CD14-positive monocyte (primary cell): ENCODE results near the gene COBLL1. TPM values are rescaled to one million over a fixed set of nuclear protein-coding genes. Genes with fewer than 3 reads are reported as not detected.

Source experiments
- DNase-seq, 3 donors: peaks; one replicate each; pipeline ENCODE4 v3.0.0-alpha.2; 2011 to 2022
- H2AFZ ChIP-seq: 2 replicates; pipeline ENCODE4 v1.6.0; 2012; ENCODE audit warnings: mild to moderate bottlenecking, low read depth, low read length, inconsistent platforms; ENCODE audit not compliant: insufficient read depth, poor library complexity, severe bottlenecking
- H3K27ac ChIP-seq, 2 donors: 1 replicate in 1 of 2; 2 replicates in 1 of 2; pipeline ENCODE4 v1.5.1; 2012 to 2013; ENCODE audit warnings: low read length in 2 of 2, control low read depth in 1 of 2, inconsistent platforms in 1 of 2, low read depth in 1 of 2, mild to moderate bottlenecking in 1 of 2
- H3K27me3 ChIP-seq, 2 donors: one replicate each; pipeline versions ENCODE4 v1.6.0 to v1.6.1; 2011 to 2013; ENCODE audit warnings: low read length in 2 of 2; ENCODE audit not compliant: control insufficient read depth in 2 of 2, insufficient read depth in 2 of 2
- H3K36me3 ChIP-seq, 2 donors: replicated peaks in 1 of 2; 1 replicate in 1 of 2; 2 replicates in 1 of 2; pipeline versions ENCODE4 v1.5.1 to v1.6.1; 2012 to 2013; ENCODE audit warnings: low read length in 2 of 2, control low read depth in 1 of 2, inconsistent platforms in 1 of 2, mild to moderate bottlenecking in 1 of 2; ENCODE audit not compliant: insufficient read depth in 2 of 2, control insufficient read depth in 1 of 2
- H3K4me1 ChIP-seq, 2 donors: 1 replicate in 1 of 2; 2 replicates in 1 of 2; pipeline versions ENCODE4 v1.5.1 to v1.6.1; 2012 to 2013; ENCODE audit warnings: low read length in 2 of 2, control low read depth in 1 of 2, inconsistent platforms in 1 of 2, mild to moderate bottlenecking in 1 of 2, moderate library complexity in 1 of 2; ENCODE audit not compliant: insufficient read depth in 2 of 2, control insufficient read depth in 1 of 2
- H3K4me2 ChIP-seq: replicated peaks from 2 replicates; pipeline ENCODE3; 2012; ENCODE audit warnings: low read length, moderate library complexity, mild to moderate bottlenecking; ENCODE audit not compliant: poor library complexity, severe bottlenecking; ENCODE audit errors: extremely low read depth
- H3K4me3 ChIP-seq, 3 experiments: fragments of 200-600 bp in 1 of 3; sonication (generic) in 1 of 3; replicated peaks in 1 of 3; 1 replicate in 2 of 3; 2 replicates in 1 of 3; pipeline ENCODE4 v1.5.1; 2011 to 2013; ENCODE audit warnings: low read length in 3 of 3, mild to moderate bottlenecking in 3 of 3, control low read depth in 2 of 3, low read depth in 2 of 3, inconsistent platforms in 1 of 3, moderate library complexity in 1 of 3
- H3K79me2 ChIP-seq: 2 replicates; pipeline ENCODE4 v1.6.0; 2012; ENCODE audit warnings: mild to moderate bottlenecking, control low read depth, inconsistent platforms, low read length, moderate library complexity; ENCODE audit not compliant: insufficient read depth
- H3K9ac ChIP-seq: 2 replicates; pipeline ENCODE4 v1.6.0; 2017; ENCODE audit warnings: low read length, mild to moderate bottlenecking; ENCODE audit not compliant: insufficient read depth, poor library complexity, severe bottlenecking
- H3K9me3 ChIP-seq, 2 donors: replicated peaks in 1 of 2; 1 replicate in 1 of 2; 2 replicates in 1 of 2; pipeline versions ENCODE4 v1.5.1 to v1.6.1; 2012 to 2013; ENCODE audit warnings: low read length in 2 of 2, control low read depth in 1 of 2; ENCODE audit not compliant: control insufficient read depth in 1 of 2, insufficient read depth in 1 of 2
- H4K20me1 ChIP-seq: 2 replicates; pipeline ENCODE4 v1.6.0; 2012; ENCODE audit warnings: mild to moderate bottlenecking, low read length, control low read depth, moderate library complexity; ENCODE audit not compliant: insufficient read depth
- H3K27ac Mint-ChIP-seq, 7 donors: one replicate each; pipeline ENCODE4 v1.8.0; 2020; ENCODE audit warnings: mild to moderate bottlenecking in 7 of 7, mixed read lengths in 7 of 7, moderate library complexity in 6 of 7, inconsistent platforms in 2 of 7
- H3K27me3 Mint-ChIP-seq, 3 donors: one replicate each; pipeline ENCODE4 v1.8.0; 2021 to 2022; ENCODE audit warnings: low read depth in 3 of 3, mild to moderate bottlenecking in 3 of 3, mixed read lengths in 3 of 3, moderate library complexity in 3 of 3, inconsistent platforms in 1 of 3
- H3K36me3 Mint-ChIP-seq, 2 donors: one replicate each; pipeline ENCODE4 v1.8.0; 2020; ENCODE audit warnings: mixed read lengths in 2 of 2, inconsistent platforms in 1 of 2, mild to moderate bottlenecking in 1 of 2
- H3K4me1 Mint-ChIP-seq: one replicate; pipeline ENCODE4 v1.8.0; 2020; ENCODE audit warnings: mild to moderate bottlenecking, mixed read lengths
- H3K4me3 Mint-ChIP-seq, 2 donors: one replicate each; pipeline ENCODE4 v1.8.0; 2020; ENCODE audit warnings: mild to moderate bottlenecking in 2 of 2, mixed read lengths in 2 of 2, moderate library complexity in 1 of 2
- H3K9me3 Mint-ChIP-seq, 7 donors: one replicate each; pipeline ENCODE4 v1.8.0; 2020 to 2022; ENCODE audit warnings: mixed read lengths in 7 of 7, mild to moderate bottlenecking in 6 of 7, moderate library complexity in 6 of 7, inconsistent platforms in 2 of 7
- CTCF ChIP-seq: fragments of 200-600 bp; IDR thresholded peaks from one replicate; pipeline ENCODE4 v1.8.0; 2022; ENCODE audit warnings: antibody characterized with exemption, mild to moderate bottlenecking
- WGBS: methylation state at CpG from one replicate; pipeline ENCODE4 v1.1.5; 2013; ENCODE audit warnings: missing lambda C conversion rate; ENCODE audit not compliant: insufficient coverage; 5-methylcytosine and 5-hydroxymethylcytosine counted together
- intact Hi-C, 2 donors: fragments of 100-400 bp; cut with micrococcal nuclease; formaldehyde crosslinking; loops; one replicate each; pipeline versions ENCODE4 v1.15.0 to v1.15.1; 2023
- polyA plus RNA-seq, 3 donors: library from polyadenylated mRNA; depleted of rRNA in 1 of 3; unstranded in 2 of 3; stranded (reverse) in 1 of 3; fragments of 300-500 nt in 2 of 3; fragments of >200 nt in 1 of 3; fragmentation: Illumina TruSeq in 2 of 3; gene quantifications; 1 replicate in 2 of 3; 2 replicates in 1 of 3; pipeline ENCODE4 v1.2.3, GENCODE V29; 2012 to 2021

COBLL1 gene
- polyA plus RNA-seq, 3 donors, result 0.18 to 0.54 (median 0.24) TPM

- Mint-ChIP-seq H3K4me1 (peaks cover 4% of the 10 kb centered on the region), H3K27ac (no peak overlapping the region), H3K4me3 (no peak overlapping the region), H3K9me3 (no peaks in the 10 kb centered on the region), H3K27me3 (no peaks in the 10 kb centered on the region), H3K36me3 (no peaks in the 10 kb centered on the region)
- Histone ChIP-seq H3K27me3 (no peaks in the 10 kb centered on the region), H3K27ac (no peak overlapping the region), H3K4me2 (no peak overlapping the region), H3K9me3 (no peaks in the 10 kb centered on the region), H3K36me3 (no peaks in the 10 kb centered on the region), H3K9ac (no peak overlapping the region), H3K4me1 (no peaks in the 10 kb centered on the region), H3K79me2 (no peaks in the 10 kb centered on the region), H2AFZ (no peak overlapping the region), H4K20me1 (no peaks in the 10 kb centered on the region), H3K4me3 (no peak overlapping the region)
- intact Hi-C loops, result no loop called here
- no peak for TF ChIP-seq CTCF
- DNase-seq, result no peak
Observed at GRCh38 chr2:164824872-164825271, 16.8 kb downstream of the COBLL1 start.

GRCh38 chr2:164823126-164823525 is 18.5 kb downstream of the COBLL1 start:
- H3K36me3 Mint-ChIP-seq, result no peaks in the 10 kb centered on the region
- no peaks in the 10 kb centered on the region for H3K36me3 ChIP-seq
- no peak overlapping the region for H3K4me3 ChIP-seq
- H3K4me1 Mint-ChIP-seq, result peaks cover 4% of the 10 kb centered on the region
- H3K27me3 ChIP-seq, result no peaks in the 10 kb centered on the region
- no peak overlapping the region for H3K4me3 Mint-ChIP-seq
- intact Hi-C loops, result no loop called here
- H3K27ac ChIP-seq, result no peak overlapping the region
- no peaks in the 10 kb centered on the region for H3K4me1 ChIP-seq
- no peaks in the 10 kb centered on the region for H3K9me3 ChIP-seq
- H3K27me3 Mint-ChIP-seq, result no peaks in the 10 kb centered on the region
- H3K9ac ChIP-seq, result no peak overlapping the region
- DNase-seq, result no peak
- no peaks in the 10 kb centered on the region for H3K9me3 Mint-ChIP-seq
- H2AFZ ChIP-seq, result no peak overlapping the region
- no peak overlapping the region for H3K4me2 ChIP-seq
- H3K27ac Mint-ChIP-seq, result no peak overlapping the region
- TF ChIP-seq CTCF, result no peak
- WGBS, result 100% methylated on average over 2 of the region's 5 CpGs
- H3K79me2 ChIP-seq, result no peaks in the 10 kb centered on the region
- no peaks in the 10 kb centered on the region for H4K20me1 ChIP-seq
